ENCODE data around the gene TCERG1L.

Gene TCERG1L

DNA sequence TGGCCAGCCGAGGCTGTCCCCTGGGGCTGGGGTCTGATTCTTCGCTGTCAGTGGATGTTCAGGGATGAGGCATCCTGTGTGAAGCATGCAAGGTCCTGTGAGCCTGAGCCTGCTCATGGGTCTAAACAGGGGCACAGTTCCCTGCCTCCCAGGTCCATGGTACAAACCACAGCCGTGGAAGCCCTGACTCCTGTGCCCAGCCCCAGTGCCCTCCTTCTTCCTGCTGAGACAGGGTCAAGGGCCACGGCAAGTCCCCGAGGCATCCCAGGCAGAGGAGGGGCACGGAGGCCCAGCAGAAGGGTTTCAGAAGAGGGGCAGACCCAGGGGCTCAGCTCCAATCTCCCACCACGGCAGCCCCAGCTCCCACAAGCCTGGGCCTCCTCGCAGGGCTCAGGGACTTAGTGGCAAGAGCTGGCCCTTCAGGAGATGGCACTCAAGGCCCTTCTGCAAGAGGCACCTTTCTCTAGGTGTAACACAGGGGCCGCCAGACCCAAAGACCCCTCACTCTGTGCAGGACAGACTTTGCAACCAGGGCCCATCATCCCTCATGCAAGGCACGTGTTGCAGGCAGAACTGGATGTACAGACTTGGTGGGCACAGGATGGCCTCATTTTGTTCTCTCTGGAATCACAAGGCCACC, 248.8 kb downstream of the TCERG1L start:
- no peak for DNase-seq

DNA sequence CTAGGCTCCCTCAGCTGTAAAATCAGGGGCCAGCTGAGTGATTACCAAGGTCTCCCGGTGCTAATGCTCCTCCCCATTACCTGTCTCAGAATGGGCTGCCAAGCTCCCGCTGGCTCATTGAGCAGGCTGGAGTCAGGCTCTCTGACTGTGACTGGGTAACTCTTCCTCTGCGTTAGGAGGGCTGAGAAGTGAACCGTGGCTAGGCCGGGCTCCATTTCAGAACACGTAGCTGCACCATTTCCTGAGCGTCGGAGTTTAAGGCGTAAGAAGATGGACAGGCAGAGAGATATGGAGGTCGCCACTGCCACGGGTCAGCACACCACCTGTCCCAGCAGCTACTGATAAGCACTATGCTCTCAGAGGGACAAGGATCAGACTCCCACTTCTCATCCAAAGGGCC, 250.3 kb downstream of the TCERG1L start:
- no peak for DNase-seq

DNA sequence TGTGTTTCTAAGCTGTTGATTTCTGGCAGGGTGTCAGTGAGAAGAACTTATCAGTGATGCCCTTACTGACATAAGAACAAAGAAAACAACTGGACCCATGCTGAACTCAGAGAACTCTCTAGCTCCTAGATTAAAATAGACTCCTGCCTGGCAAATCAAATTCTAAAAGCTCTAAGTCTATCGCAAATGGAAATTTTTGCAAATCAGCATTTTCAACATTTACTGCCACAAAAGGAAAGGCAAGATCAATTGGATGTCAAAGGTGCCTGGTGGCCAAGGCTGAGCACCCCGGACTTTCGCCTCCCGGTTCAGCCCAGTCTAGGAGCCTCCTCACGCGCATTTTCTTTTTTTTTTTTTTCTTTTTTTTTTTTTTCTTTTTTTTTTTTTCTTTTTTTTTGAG, 251.6 kb downstream of the TCERG1L start:
- DNase-seq, result no peak

DNA sequence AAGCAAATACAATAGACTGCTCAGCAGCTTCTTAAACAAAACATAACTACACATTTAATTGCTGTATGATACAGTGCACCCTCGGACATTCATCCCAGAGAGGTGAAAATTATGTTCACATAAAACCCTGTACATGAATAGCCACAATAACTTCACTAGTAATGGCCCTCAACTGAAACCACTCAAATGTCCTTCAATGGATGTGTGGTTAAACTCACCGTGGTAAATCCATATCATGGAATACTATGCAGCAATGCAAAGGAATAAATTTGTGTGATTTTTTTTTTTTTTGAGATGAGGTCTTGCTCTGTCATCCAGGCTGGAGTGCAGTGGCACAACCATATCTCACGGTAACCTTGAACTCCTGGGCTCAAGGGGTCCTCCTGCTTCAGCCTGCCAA, 252.7 kb downstream of the TCERG1L start:
- no peak for DNase-seq

DNA sequence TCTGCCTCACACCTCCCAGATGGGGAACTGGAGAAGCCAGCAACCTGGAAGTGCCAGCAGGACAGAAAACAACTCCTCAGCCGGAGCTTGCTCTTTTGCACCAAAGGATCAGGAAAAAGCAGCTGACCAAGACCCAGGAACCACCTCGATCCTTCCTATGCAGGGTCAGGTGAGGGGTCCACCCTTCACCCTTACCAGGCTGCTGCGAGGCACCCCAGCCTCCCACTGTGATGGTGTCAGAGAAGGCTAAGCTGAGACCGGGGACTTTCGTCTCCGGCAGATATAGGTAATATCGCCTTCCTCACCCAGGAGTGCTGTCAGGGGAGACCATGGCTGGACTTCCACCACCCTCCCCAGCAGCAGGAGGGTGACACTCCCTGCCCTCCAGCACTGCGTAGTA, 254.7 kb downstream of the TCERG1L start:
- DNase-seq, result no peak

DNA sequence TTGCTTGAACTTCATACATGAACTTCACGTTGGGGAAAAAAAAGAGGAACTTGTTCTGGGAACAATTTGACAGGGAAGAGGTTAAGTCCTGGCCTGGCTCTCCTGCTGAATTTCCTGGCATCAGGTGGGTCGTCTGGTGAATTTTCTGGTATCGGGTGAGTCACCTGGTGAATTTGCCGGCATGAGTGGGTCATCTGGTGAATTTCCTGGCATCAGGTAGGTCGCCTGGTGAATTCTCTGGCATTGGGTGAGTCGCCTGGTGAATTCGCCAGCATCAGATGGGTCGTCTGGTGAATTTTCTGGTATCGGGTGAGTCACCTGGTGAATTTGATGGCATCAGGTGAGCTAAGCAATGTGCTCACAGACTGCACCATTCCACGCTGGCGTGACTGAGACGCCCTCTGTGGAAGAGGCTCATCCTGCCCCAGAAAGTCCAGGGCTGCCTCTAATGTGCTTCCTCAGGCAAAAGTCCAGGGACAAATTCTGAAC, 255.4 kb downstream of the TCERG1L start:
- no peak for DNase-seq

DNA sequence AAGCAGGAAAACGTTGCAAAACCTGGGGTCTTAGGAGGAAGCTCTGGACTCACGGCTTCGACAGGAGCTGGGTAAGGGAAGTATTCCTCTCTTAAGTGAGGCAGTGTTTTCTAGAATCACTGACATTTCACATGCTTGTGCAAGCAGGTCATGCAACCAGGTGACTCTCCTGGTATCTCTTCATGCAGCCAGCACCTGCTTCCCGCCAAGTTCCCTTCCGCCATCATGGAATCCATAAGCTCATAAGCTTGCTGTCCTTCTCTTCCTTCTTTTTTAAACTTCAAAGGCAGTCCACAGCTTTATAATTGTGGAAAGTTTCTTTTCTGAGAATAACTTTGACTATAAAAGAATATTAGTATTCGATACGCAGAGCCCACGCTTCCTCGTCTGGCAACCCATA, 256.1 kb downstream of the TCERG1L start:
- DNase-seq, result no peak

DNA sequence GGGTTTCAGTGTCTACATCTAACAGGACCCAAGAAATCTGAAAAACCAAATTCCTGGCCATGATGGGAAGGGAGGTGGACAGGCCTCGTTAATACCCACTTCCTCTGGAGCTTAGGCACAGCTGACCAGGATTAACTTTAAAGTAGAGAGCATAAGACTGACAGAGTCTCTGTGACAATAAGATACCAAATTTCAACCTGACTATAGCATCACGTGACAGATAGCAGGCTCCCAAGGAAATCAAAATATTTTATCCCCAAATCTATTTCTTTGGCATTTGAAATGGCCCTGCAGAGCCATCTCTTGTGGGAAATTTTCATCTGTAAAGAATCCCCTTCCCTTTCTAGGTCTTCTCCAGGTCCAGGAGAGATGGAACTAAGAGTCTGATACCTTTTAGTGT, 258.3 kb downstream of the TCERG1L start:
- no peak for DNase-seq

DNA sequence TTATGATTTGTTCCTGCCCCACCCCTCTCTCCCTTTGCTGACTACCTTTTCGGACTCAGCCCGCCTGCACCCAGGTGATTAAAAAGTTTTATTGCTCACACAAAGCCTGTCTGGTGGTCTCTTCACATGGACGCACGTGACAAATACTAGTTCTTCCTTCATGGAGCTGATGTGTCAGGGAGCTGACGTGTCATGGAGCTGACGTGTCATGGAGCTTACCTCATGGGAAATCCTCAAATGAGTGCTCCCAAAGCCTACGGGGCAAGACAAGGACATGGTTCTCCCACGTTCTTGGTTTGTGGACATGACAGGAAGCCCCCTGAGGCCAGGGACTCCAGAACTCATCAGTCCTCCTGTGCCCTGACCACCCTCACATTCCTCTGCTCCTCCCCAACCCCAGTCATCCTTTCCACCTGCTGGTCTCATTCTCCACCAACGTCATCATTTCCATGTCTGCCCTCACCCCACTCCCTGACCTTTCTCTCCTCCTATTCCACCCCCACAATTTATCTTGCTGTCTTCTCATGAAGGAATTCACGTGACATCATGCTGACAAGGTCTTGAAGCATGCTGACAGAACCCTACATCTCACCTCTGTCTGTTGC, 261.3 kb downstream of the TCERG1L start:
- DNase-seq, result no peak

DNA sequence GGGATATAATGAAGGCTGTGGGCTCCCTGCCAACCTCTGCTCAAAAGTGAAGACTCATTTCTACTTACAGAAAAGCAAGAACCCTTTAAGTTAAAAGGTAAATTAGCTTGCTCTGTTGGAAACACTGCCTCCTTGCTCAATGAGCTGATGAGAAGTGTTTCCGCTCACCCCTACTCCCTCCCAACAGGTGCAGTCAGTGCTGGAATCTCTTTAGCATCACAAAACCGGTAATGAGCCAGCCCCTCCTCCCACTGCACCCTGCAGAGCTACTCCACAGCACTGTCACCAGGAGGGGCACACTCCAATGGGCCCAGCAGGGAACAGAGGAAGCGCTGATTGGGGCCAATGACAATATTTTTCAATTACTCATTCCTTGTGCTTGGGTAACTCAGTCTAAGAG, 262.5 kb downstream of the TCERG1L start:
- no peak for DNase-seq

DNA sequence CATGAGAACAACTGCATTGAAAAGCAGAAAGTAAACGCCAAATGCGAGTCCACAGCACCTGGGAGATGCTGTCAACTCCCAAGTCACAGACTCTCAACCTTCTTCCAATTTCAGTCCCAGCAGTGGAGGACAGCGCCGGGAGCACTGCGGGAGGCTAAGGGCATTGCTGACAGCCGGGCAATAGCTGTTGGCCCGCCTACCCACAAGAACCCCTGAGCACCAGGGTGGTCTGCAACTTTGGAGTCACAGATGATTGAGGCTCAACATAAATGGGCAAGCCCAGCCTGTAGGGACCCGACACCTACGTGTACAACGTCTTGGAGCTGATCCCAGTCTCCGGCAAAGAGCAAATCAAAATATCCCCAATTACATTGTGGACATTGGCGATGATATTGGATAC, 262.9 kb downstream of the TCERG1L start:
- no peak for DNase-seq

DNA sequence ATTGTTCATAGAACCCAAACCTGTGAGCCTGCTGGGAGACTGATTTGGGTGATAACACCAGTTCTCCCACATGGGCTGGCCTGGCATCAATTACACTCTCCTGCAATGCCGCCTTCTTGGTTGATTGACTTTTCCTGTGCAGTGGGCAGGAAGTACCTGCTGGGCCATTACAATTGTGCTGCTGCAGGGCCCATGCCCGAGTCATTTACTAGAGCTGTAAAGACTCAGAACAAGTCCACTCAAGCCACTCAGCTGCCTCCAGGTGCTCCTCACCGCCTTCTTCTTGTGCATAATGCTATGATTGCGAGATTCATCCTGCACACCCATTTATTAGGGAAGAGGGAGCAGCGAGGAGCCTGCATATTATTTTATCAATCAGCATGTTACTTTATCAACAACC, 264.0 kb downstream of the TCERG1L start:
- no peak for DNase-seq

DNA sequence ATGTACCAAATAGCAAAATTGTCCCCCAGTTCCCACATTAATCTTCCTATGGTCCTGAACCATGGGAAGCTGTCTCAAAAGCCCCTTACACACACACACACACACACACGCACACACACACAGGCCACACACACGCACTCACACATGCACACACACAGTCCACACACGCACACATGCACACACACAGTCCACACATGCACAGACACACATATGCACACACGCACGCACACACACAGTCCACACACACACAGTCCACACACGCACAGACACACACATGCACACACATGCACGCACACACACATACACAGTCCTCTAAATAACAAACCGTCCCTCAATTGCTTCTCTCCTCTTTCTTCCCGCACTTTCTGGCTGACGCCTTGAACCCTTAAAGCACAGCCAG, 265.3 kb downstream of the TCERG1L start:
- no peak for DNase-seq

DNA sequence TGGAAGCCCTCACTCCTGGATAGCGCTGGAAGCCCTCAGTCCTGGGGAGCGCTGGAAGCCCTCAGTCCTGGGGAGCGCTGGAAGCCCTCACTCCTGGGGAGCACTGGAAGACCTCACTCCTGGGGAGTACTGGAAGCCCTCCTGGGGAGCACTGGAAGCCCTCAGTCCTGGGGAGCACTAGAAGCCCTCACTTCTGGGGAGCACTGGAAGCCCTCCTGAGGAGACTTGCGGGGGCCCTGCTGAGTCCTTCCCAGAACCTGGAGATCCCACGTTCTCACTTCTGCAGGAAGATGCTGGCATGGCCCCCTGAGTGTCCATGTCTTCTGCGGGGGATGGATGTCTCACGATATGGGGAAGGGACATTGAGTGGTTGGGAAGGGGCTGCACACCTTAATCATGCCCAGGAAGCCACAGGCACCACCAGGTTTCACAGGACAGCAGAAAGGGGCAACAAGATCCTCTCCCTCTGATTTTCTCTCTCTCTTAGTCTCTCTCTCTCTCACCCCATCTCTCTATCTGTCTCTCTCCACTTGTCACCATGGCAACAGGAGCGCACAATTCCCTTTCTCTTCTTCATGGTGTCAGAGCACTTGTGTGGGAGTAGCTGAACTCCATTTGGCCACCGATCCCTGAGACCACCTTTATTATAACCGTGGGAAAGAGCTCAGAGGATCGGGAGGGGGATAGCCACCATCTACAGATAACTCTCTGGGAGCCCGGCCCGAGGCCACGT, 267.0 kb downstream of the TCERG1L start:
- DNase-seq, result no peak

DNA sequence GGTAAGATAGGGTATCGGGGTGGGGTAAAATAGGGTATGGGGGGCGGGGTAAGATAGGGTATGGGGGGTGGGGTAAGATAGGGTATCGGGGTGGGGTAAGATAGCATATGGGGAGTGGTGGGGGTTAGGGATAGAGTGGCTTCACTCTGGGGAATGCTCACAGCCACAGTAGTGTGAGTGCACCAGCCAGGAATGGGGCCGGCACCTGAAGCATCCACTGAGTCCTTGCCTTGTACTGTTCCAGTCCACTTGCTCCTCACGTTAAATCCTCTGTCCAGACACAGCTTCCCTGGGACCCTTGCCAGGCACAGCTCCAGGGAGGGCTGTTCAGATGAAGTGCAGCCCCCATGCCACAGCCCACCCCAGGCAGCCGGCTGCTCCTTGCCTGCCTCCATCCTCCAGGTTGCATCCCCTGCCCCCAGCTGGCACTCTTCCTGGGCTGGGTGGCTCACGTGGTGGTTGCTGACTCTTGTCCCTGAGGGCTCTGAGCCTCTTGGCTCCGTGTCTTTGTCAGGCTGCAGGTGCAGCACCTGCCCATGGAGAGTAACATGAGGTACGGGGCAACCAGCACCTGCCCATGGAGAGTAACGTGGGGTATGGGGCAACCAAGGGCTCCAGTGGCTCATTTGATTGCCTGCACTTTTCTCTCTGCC, 268.4 kb downstream of the TCERG1L start:
- no peak for DNase-seq

Data from fibroblast of skin of back (primary cell).